Tibial nerve (tissue), 3 donors: ENCODE results near the gene CARMIL1.

Source experiments
- CTCF ChIP-seq, 5 experiments: fragments of 200-600 bp in 3 of 5; fragments of 450-650 bp in 2 of 5; sonication (generic) in 3 of 5; IDR thresholded peaks; one replicate each; pipeline ENCODE4 v1.5.1; 2016 to 2019; ENCODE audit warnings: antibody characterized with exemption in 5 of 5, mild to moderate bottlenecking in 3 of 5, moderate library complexity in 2 of 5
- POLR2A ChIP-seq, 2 donors: fragments of 450-650 bp; IDR thresholded peaks; one replicate each; pipeline ENCODE4 v1.6.1; 2017; ENCODE audit warnings: antibody characterized with exemption in 2 of 2, mild to moderate bottlenecking in 2 of 2, moderate library complexity in 2 of 2

GRCh38 chr6:25497383-25498040 lies 218.3 kb downstream of the CARMIL1 start:
- TF ChIP-seq CTCF (IDR thresholded peaks at IDR 0.05): no peak
- TF ChIP-seq POLR2A (IDR thresholded peaks at IDR 0.05): no peak
